Activated B cell treated with CpG ODN at 0.5 μM for 24 hours (primary cell): Measurements from ENCODE around the gene FERMT3. TPM values are rescaled to one million over a fixed set of nuclear protein-coding genes. Genes with fewer than 3 reads are reported as not detected.
A peak's percentile ranks its signal among the peaks of the same experiment; 100 is the strongest.

Experiments used
- ATAC-seq: fragments of 200-7000 bp; cut with Tn5 transposase; one replicate; pipeline ENCODE4 v1.10.0; 2021; ENCODE audit warnings: low read depth, mild to moderate bottlenecking, moderate library complexity
- CTCF ChIA-PET: fragments of 350-600 bp; sonication (Branson Sonifier 250); formaldehyde crosslinking; loops from one replicate; lab custom pipeline; 2021; ENCODE audit warnings: antibody characterized with exemption; lab: Charles Lee
- POLR2A ChIA-PET: fragments of 350-600 bp; sonication (Branson Sonifier 250); formaldehyde crosslinking; loops from one replicate; lab custom pipeline; 2021; ENCODE audit warnings: antibody characterized with exemption; lab: Charles Lee
- DNase-seq: peaks from one replicate; pipeline ENCODE4 v3.0.0; 2022
- H3K27ac Mint-ChIP-seq: one replicate; pipeline ENCODE4 v1.8.0; 2020; ENCODE audit warnings: mixed read lengths
- H3K27me3 Mint-ChIP-seq: one replicate; pipeline ENCODE4 v1.8.0; 2021; ENCODE audit warnings: mixed read lengths
- H3K36me3 Mint-ChIP-seq: one replicate; pipeline ENCODE4 v1.8.0; 2021; ENCODE audit warnings: low read depth, mixed read lengths
- H3K4me1 Mint-ChIP-seq: one replicate; pipeline ENCODE4 v1.8.0; 2021; ENCODE audit warnings: mixed read lengths
- H3K4me3 Mint-ChIP-seq: one replicate; pipeline ENCODE4 v1.8.0; 2020; ENCODE audit warnings: mild to moderate bottlenecking, mixed read lengths
- H3K9me3 Mint-ChIP-seq: one replicate; pipeline ENCODE4 v1.8.0; 2020; ENCODE audit warnings: mixed read lengths
- CTCF ChIP-seq: fragments of 200-600 bp; IDR thresholded peaks from one replicate; pipeline ENCODE4 v1.8.0; 2022; ENCODE audit warnings: antibody characterized with exemption, mild to moderate bottlenecking
- intact Hi-C: fragments of 100-400 bp; cut with micrococcal nuclease; formaldehyde crosslinking; loops from one replicate; pipeline ENCODE4 v1.15.1; 2024
- total RNA-seq: library from RNA; stranded (reverse); gene quantifications from 2 replicates; pipeline ENCODE4 v1.2.3, GENCODE V29; 2022

The FERMT3 gene
- total RNA-seq, 1 donor from 2014 or later = 169 TPM

- ChIA-PET POLR2A (no interaction called here), CTCF (interaction anchor here (3.5 to 6.1 kb wide), 2 partner anchors 100 to 152 kb away, joined by 25 to 147 read pairs; partner anchors contain the start of genes CATSPERZ and ESRRA)
- Mint-ChIP-seq H3K4me1 (peaks cover 31% of the 10 kb centered on the region), H3K9me3 (no peaks in the 10 kb centered on the region), H3K27me3 (no peaks in the 10 kb centered on the region), H3K4me3 (no peak overlapping the region), H3K27ac (no peak overlapping the region), H3K36me3 (peaks cover 71% of the 10 kb centered on the region)
- DNase-seq = no peak
- no peak for ATAC-seq
- intact Hi-C loops = no loop called here
- no peak for TF ChIP-seq CTCF
Observed at GRCh38 chr11:64202992-64203391, 3.5 kb upstream of the FERMT3 start.

GRCh38 chr11:64203421-64204079, 3.0 kb upstream of the FERMT3 start:
- Mint-ChIP-seq H3K27ac (no peak overlapping the region), H3K9me3 (no peaks in the 10 kb centered on the region), H3K4me1 (peaks cover 35% of the 10 kb centered on the region), H3K4me3 (no peak overlapping the region), H3K36me3 (peaks cover 67% of the 10 kb centered on the region), H3K27me3 (no peaks in the 10 kb centered on the region)
- ChIA-PET CTCF (interaction anchor here (1.4 to 6.1 kb wide), 9 partner anchors 18 to 450 kb away, joined by 3 to 147 read pairs (median 14); partner anchors contain the start of genes CATSPERZ, ESRRA, NUDT22 and PPP1R14B), POLR2A (interaction anchor here (1.5 to 5.3 kb wide), 6 partner anchors 17 to 137 kb away, joined by 4 to 127 read pairs (median 44); partner anchors contain the start of genes BAD, CCDC88B, FKBP2 and PPP1R14B)
- no peak for TF ChIP-seq CTCF
- DNase-seq (no peak), ATAC-seq (no peak)
- intact Hi-C loops = loop anchor here (1.0 kb wide), 3 partner anchors 48 to 101 kb away; partner anchors contain the start of gene PLCB3

DNA sequence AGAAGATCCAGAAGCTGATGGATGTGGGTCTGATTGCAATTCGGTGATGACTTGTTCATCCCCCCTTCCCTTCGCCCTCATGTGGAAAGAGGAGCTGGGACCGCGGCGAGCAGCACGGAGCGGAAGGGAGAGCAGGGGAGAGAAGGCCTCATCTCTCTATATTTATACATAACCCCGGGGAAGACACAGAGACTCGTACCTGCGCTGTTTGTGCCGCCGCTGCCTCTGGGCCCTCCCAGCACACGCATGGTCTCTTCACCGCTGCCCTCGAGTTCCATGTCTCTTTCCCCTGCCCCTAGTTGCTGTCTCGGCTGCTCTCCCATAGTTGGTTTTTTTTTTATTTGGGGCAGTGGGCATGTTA, 2.5 kb upstream of the FERMT3 start:
- H3K4me1 Mint-ChIP-seq = peaks cover 40% of the 10 kb centered on the region
- no peak for ATAC-seq
- no peaks in the 10 kb centered on the region for H3K27me3 Mint-ChIP-seq
- ChIA-PET CTCF (interaction anchor here (0.8 to 6.1 kb wide), 21 partner anchors 8 to 450 kb away, joined by 3 to 147 read pairs (median 7); partner anchors contain the start of genes BAD, CATSPERZ, ESRRA and NUDT22), POLR2A (interaction anchor here (0.6 to 9.3 kb wide), 15 partner anchors 13 to 151 kb away, joined by 4 to 191 read pairs (median 8); partner anchors contain the start of genes BAD, CCDC88B, DNAJC4 and ESRRA)
- no peak overlapping the region for H3K4me3 Mint-ChIP-seq
- H3K27ac Mint-ChIP-seq = no peak overlapping the region
- DNase-seq = no peak
- no peaks in the 10 kb centered on the region for H3K9me3 Mint-ChIP-seq
- intact Hi-C loops = loop anchor here (1.0 kb wide), 3 partner anchors 47 to 100 kb away; partner anchors contain the start of gene PLCB3
- peaks cover 66% of the 10 kb centered on the region for H3K36me3 Mint-ChIP-seq
- TF ChIP-seq CTCF = no peak

GRCh38 chr11:64204464-64204989, 2.0 kb upstream of the FERMT3 start:
- H3K4me3 Mint-ChIP-seq = peak overlapping the region; percentile 73
- CTCF ChIA-PET = interaction anchor here (0.8 to 6.1 kb wide), 24 partner anchors 8 to 449 kb away, joined by 3 to 147 read pairs (median 6); partner anchors contain the start of genes BAD, CATSPERZ, ESRRA and NUDT22
- peak; percentile 49 for DNase-seq
- peaks cover 67% of the 10 kb centered on the region for H3K36me3 Mint-ChIP-seq
- peak overlapping the region; percentile 83 for H3K27ac Mint-ChIP-seq
- peaks cover 44% of the 10 kb centered on the region for H3K4me1 Mint-ChIP-seq
- no peaks in the 10 kb centered on the region for H3K27me3 Mint-ChIP-seq
- intact Hi-C loops = loop anchor here (1.0 kb wide), 3 partner anchors 47 to 100 kb away; partner anchors contain the start of gene PLCB3
- POLR2A ChIA-PET = interaction anchor here (0.6 to 9.3 kb wide), 16 partner anchors 12 to 150 kb away, joined by 3 to 191 read pairs (median 8); partner anchors contain the start of genes BAD, CCDC88B, DNAJC4 and ESRRA
- ATAC-seq = peak; percentile 22
- H3K9me3 Mint-ChIP-seq = no peaks in the 10 kb centered on the region
- TF ChIP-seq CTCF = no peak
